ENCODE data around the gene CTNNAL1.
A peak's percentile ranks its signal among the peaks of the same experiment; 100 is the strongest.

DNA sequence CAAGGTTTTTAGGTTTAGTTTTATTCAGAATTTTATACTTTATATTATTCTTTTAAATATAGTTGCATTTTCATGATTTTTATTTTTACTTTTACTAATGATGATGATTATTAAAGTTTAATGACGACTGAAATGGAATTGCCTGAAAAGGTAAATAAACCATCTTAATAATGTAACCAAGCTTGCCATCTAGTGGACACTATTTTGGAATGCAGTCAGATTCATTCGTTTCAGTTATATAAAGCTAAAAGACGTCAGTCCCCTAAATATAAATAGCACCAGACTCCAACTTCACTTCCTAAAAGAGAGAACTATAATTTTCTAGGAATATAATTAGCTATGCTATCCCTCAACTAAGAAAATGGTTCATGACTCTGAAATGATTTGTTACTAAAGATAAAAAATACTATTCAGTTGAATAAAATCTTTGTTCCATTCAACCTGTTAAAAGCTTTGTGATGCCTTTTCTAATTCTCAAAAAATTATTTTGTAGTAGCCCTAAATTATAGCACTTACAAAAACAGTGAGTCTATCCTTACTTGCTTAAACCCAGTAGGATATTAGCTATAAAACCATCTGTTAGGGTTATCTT lies 59.2 kb downstream of the CTNNAL1 start:
- TF ChIP-seq, protein P1, sequence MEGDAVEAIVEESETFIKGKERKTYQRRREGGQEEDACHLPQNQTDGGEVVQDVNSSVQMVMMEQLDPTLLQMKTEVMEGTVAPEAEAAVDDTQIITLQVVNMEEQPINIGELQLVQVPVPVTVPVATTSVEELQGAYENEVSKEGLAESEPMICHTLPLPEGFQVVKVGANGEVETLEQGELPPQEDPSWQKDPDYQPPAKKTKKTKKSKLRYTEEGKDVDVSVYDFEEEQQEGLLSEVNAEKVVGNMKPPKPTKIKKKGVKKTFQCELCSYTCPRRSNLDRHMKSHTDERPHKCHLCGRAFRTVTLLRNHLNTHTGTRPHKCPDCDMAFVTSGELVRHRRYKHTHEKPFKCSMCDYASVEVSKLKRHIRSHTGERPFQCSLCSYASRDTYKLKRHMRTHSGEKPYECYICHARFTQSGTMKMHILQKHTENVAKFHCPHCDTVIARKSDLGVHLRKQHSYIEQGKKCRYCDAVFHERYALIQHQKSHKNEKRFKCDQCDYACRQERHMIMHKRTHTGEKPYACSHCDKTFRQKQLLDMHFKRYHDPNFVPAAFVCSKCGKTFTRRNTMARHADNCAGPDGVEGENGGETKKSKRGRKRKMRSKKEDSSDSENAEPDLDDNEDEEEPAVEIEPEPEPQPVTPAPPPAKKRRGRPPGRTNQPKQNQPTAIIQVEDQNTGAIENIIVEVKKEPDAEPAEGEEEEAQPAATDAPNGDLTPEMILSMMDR (IDR thresholded peaks at IDR 0.05 in 4 of 5, conservative IDR thresholded peaks at IDR 0.05 in 1 of 5) = peak; percentile 31 to 57 (median 51)
- no peak for TF ChIP-seq POLR2A (IDR thresholded peaks at IDR 0.05)

Data from gastrocnemius medialis (tissue), 4 donors.